HG03039 (cell line): ENCODE data around the gene SGSM1.

Experiments used
- ATAC-seq: cut with Tn5 transposase; IDR thresholded peaks from one replicate; pipeline ENCODE4 v1.9.1; 2021; ENCODE audit warnings: mild to moderate bottlenecking, moderate library complexity; ENCODE audit not compliant: unreplicated experiment

Gene SGSM1

DNA sequence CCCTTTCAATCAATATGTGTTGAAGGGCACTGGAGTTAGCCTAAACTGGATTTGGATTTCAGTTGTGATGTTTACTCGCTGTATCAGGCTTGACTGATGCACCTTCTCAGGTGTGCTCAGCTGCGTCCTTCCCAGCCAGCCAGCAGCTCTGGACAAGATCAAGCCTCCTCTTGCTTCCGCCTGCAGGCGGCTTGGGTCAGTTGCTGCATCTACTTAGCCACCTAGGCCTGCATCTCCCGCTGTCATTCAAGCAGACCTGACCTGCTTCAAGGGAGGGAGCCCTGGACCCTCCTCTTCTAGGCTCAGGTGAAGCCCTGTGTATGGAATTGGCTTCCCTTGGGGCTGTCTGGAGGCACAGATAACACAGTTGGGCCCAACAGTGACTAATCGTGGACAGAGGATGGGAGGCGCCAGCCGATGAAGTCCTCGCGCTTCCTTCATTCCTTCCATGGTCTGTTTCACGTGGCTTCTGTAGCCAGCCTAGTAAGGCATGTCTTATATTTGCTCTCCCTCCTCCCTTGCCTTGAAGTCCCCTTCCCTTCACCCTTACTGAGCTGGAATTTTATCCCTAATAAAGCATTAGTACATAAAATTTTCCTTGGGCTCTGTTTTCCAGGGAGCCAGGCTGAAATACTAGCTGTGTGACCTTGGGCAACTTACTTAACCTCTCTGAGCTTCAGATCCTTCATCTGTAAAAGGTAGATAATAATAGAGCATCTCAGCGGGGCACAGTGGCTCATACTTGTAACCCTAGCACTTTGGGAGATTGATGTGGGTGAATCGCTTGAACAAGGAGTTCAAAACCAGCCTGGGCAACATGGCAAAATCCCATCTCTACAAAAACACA is 142.6 kb downstream of the SGSM1 start:
- no peak for ATAC-seq

DNA sequence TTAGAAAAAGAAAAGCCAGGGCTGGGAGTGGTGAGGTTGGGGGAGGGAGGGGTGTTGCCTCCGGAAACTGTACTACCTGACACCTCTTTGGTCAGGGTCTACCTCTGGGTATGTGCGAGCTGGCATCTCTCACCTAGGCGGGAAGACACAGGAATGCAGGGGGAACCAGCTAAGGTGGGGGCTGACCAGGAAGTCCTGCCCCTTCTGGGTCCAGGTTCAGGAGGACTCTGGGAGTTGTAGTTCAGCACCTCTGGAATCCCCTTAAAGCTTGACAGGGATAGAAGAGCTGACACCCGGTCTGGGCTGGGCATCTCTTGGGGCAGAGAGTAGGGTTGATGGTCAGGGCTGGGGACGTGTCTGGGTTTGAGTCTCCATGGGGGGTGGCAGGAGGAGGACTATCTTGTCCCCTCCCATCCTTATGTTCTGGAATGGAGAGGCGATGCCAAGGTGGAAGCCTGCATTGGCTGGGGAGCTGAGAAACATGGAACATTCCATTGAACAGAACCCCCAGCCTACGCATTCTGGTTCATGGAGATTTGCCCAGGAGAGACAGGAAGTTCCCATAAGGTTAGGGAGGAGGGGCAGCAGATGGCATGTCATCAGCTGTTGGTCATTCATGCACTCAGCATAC is 144.4 kb downstream of the SGSM1 start:
- no peak for ATAC-seq

DNA sequence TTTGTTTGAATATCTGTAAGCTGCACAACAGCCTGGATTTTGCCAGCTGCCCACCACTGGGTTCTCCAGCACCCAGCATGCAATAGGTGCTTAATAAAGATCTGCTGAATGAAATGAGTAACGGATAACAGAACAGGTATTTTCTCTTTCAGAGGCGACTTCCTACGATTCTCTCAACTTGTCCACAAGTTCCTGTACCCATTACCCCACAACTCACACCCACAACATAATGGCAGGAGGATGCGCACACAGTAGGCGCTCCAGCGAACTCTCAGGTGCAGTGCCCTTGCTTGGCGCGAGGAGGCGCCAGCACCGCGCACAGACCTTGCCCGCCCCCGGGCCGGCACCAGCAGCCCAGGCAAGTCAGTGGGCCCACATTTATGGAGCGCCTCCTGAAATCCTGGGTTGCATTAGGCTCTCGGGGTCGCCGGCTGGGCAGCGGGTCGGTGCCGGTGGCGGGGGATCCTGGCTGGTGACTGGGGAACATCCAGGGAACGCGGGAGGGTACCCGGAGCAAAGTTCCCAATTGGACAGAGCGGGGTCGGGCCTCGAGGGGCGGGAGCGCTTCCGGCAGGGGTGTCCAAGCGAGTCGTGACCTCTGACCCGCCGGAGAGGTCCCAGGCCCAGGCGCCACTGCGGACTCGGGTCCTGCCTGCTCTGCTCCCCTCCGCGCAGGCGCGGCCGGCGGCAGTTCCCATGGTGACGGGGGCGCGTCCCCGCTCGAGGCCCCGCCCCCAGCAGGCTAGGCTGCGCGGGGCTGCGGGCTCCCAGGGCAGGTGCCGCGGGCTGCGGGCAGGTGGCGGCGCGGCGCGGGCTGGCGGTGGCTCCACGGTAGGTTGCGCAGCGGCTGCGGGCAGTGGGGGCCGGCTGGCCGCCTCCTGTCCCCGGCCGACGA is 146.2 kb downstream of the SGSM1 start, which contains the start of gene KIAA1671:
Gene KIAA1671 (plus strand): TSS at position 775 of the 895 bp plus-strand sequence. CDS start 75,284 bp downstream, outside the sequence.
- ATAC-seq, result no peak

DNA sequence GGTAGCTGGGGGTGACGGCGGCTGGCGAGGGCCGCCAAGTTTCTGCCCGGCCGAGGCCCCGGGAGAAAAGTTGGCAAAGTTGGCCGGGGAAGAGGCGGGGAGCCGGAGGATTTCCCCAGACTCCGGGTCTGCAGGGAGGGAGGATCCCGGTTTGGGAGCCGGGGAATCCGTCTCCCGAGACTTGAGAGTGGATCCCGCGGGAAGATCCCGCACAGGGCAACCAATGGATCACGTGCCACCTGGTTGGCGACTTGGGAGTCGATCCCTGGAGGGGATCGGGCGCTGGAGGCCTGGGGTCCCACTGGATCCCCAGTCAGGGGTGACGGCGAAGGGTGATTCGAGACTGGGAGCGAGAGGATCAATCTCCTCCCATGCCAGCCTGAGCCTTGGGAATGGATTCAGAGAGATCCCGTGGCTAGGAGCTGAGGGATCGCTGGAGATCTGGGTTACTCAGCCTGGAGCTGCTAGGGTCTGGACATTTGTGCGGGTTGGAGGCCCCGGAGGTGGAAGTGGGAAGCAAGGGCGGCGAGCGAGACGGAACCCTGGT is 146.9 kb downstream of the SGSM1 start:
- ATAC-seq, result no peak

DNA sequence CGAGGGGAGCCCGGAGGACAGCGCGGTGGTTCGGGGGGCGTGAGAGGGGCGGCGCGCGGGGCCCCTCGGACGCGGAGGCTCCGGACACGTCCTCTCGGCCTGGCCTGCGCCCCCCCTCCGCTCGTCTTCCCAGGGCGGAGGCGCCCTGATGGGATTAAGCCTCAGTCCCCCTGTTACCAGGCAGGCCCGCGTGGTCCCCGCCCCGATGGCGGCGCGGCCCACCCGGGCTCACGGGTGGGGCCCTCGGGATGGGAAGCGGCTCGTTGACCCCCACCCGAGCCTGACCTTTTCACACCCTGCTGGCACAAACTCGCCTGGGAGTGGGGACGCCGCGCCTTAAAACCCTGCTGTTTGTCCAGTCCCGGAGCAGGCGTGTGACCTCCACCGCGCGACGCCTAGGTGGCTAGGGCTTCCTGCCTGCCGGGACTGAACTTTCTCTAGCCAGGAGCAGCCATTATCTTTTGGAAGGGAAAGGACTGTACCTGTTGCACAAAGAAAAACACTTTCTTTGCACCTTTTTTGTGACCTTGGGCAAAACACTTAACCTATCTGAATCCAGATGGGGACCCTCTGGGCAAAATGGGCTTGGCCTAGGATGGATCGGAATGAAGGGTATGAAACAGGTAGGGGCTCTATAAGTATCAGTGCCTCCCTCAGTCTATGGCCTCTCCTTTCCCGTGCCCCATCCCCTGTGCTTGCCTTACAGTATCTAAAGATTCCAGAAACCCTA is 147.5 kb downstream of the SGSM1 start:
- ATAC-seq, result no peak

DNA sequence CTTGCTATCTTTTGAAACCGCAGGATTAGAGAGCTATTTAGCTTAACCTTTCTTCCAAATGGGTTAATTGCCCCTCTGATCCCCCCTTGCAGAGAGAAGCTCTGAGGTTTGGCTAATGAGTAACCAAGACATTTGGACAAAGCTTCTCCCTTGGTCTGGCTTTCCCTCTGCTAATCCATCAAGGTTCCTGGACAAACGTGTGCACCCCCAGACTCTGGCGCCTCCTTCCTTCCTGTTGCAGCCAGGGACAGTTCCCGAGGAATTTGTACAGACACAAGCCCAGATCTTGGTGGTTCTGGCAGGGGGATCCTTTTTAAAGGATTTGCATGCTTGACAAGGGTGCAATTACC is 148.1 kb downstream of the SGSM1 start:
- no peak for ATAC-seq

DNA sequence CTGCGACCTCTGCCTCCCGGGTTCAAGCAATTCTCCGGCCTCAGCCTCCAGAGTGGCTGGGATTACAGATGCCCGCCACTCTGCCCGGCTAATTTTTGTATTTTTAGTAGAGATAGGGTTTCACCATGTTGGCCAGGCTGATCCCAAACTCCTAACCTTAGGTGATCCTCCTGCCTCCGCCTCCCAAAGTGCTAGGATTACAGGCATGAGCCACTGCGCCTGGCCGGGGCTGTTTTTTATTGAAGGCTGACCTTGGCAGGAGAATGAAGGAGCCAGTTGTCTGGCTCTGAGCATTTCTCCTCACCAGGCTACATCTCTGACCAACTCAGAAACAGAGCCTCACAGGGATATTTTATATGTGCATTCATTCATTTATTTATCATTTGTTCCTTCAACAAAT is 148.8 kb downstream of the SGSM1 start:
- no peak for ATAC-seq

DNA sequence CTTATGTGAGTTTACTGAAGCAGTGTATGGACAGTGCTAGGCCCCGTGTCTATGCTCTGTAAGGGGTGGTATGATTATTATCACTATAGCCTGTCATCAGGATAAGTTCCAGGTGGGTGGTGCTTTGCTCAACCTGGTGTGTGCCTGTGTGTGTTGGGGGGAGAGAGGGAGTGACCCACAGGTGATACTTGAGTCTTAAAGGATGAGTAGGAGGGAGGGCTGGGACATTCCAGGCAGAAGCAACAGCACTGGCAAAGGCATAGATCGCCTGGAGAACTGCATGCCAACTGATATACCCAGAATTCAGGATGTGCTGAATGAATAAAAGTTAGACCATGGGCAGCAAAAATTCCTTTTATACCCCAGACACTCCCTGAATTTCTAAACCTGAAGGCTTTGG is 151.0 kb downstream of the SGSM1 start:
- no peak for ATAC-seq

DNA sequence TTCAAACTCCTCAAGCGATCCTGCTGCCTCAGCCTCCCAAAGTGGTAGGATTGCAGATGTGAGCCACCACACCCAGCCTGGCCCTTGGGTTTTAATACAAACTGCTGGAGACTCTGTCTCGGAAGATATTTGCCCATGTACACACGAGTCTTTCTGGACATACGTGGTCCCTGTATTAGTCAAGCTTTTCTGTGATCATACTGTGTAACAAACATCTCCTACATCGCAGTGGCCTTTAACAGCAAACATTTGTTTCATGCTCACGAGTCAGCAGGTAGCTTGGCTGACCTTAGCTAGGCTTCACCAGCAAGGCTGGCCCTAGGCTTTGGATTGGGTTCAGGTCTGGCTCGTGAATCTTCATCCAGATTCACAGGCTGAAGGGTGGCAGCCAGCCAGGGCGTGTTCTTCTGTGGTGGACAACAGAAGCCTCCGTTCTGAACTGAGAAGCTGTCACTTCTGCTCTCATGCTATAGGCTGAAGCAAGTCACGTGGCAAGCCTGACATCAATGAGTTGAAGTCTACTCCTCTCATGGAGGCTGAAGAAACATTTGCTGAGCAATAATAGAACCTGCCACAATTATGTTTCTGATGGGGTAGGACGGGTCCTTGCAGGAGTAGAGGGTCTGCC is 155.3 kb downstream of the SGSM1 start:
- ATAC-seq, result no peak

DNA sequence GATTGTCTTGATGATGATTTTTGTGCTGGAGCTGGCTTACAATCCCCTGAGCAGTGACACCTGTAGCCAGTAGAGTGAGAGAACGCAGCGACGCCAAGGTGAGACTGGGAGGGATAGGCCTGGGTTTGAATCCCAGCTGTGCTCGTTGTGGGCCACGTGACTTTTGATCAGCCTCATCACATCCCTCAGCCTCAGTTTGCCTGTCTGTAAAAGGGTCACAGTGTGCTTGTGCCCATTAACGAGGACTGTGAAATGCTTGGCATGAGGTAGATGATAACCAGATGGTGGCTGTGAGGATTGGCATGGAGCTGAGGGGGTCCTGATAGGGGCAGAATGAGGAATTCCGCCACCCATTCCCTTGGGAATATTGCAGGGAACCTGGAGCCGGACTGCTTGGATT is 156.1 kb downstream of the SGSM1 start:
- ATAC-seq, result no peak

DNA sequence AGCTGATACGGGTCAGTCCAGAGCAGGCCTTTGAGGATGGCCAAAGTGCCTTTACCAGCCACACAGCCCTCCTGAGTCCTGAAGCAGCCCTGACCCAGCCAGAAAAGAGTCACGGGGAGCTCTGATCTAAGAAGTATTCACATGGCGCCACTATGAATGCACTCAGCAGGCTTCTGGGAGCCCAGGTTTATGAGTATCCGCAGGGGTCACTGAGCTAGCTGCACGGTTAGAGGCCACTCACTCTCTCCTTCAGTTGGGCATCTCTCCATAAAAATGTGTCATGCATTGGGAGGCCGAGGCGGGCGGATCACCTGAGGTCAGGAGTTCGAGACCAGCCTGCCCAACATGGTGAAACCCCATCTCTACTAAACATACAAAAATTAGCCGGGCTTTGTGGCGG is 156.8 kb downstream of the SGSM1 start:
- no peak for ATAC-seq

DNA sequence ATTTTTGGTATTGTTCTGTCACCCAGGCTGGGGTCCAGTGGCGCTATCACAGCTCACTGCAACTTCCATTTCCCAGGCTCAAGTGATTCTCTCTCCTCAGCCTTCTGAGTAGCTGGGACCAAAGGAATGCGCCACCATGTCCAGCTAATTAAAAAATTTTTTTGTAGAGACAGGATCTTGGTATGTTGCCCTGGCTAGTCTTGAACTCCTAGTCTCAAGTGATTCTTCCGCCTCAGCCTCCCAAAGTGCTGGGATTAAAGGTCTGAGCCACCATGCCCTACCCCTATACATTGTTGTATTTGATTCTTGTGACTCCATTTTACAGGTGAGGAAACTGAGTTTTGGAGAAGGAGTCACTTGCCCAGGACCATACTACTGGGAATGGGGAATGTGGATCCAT is 158.4 kb downstream of the SGSM1 start:
- no peak for ATAC-seq

DNA sequence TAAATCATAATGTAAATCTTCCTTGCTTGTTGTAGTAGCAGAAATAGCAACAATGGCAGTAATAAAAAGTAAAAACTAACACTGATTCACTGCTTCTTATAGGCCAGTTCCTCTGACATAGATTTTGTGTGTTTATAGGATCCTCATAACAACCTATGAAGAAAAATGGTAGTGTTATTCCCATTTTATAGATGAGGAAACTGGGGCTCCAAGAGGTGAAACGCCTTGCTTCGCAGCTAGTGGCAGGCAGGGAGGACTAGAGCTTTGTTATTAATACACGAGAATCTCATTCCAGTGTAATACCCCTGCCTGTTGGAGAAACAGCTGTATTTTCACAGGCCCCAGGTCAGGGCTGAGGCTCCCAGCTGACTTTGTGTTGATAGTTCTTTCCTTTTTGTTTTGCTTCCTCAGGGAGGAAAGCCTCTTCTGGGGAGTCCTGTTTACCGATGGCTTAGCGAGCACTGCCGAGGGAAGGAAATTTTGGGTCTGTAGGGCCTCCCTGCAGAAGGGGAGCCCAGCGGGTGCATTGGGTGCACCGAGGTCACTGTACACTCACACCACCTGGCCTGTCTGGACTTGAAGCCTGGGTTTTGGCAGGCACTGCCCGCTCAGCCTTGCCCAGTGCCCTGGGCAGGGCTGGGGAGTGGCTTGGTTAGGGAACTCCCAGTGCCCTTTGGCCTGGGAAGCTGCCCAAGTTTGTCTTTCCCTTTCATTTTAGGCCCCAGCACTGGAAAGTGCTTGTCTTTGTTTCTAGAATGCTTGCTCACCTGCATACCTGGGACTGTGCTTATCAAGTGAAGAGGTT is 160.0 kb downstream of the SGSM1 start:
- no peak for ATAC-seq

DNA sequence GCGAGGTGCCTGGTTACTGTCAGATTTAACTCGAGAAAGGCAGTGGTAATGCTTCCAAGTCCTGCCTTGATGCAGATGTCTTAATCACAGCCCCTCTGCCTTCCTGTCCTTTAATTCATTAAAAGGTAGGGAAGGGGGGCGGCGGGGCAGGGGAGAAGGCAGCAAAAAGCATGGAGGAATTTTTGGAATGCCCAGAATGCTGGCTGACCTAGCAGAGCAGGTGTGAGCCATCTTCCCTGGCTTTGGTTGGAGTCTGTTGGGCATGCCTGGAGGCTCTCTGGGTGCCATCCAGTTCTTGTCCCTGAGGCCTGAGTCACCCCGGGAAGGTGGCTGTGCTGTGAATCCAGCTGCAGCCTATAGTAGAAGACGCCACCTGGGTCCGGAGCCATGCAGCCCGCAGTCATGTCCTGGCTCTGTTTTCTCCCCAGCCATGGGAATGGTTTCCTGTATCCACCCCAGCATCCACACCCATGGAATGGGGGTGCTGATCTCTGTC is 162.1 kb downstream of the SGSM1 start:
- ATAC-seq, result no peak

DNA sequence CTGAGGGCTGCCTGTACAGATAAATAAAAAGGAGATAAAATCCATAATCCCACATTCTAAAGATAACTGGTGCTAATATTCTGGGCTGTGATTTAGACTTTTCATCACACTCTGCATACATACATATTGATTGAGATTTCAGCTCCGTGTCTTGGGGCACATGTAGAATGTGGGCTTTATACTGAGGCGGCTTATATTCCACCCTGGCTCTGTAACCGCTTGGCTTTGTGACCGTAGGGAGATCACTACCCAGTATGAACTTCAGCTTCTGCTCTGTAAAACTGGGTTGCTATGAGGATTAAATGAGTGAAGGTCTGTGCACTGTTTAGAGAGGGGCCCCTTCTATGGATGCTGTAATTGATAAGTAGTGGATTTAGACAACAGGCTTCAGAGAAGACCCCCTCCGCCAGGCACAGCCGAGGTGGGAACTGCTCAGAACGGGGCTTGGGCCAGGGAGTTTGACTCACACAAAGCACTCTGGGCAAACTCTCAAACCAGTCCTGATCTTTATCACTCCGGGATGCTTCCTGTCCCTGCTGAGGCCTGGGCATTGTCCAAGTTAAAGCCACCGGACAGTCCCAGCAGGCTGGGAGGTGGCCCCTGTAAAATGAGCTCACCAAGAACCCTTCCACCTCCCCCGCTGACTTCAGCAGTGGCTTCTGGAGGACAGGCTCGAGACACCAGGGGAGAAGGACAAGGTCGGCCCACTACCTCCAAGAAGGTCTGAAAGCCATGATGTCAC is 163.7 kb downstream of the SGSM1 start:
- ATAC-seq, result no peak

DNA sequence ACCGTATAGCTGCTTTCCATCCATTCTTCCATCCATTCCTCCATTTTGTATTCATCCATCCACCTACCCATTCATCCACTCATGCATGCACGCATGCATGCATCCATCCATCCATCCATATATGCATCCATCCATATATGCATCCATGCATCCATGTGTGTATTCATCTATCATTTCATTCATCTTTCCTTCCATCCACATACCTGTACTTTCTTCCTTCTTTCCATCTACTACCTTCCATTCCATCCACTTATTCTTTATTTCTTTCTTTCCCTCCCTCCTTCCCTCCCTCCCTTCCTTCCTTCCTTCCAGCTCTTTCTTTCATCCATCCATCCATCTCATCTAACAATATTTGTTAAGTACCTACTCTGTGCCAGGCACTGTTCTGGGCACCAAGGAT is 166.4 kb downstream of the SGSM1 start:
- no peak for ATAC-seq

DNA sequence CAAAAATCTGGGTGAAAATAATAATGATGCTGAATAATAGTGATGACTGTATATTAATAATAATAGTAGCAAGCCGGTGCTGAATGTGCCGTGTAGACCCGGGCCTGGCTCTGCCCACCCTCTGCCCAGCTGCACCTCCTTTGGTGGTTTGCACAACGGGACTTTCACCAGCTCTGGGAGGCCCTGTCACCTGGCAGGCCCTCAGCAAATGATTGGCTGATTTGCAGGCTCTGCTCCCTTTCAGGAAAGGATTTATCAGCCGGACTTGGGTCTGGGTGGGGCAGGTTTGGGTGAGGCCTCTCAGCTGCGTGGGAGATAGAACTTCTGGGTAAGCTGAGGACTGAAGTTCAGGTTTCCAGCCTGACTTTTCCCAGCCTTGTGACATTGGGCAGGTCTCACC is 167.9 kb downstream of the SGSM1 start:
- no peak for ATAC-seq

DNA sequence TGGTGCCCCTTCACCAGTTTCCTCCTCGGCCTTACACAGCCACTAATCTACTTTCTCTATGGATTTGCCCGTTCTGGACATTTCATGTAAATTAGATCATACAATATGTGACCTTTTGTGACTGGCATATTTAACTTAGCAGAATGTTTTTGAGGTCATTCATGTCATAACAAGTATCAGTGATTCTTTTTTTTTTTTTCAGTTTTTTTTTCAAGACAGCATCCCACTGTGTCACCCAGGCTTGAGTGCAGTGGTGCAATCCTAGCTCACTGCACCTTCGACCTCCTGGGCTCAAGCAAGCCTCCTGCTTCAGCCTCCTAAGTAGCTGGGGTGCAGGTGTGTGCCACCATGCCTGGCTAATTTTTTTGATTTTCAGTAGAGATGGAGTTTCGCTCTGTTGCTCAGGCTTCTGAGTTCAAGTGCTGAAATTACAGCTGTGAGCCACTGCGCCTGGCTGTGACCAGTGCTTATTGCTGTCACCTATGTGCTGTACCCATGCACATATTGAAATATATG is 169.2 kb downstream of the SGSM1 start:
- ATAC-seq, result no peak
